ENCODE measurements around the gene MRPL39.

GRCh38 chr21:25614441-25614840 lies 7.2 kb upstream of the MRPL39 start:
- TF ChIP-seq ZNF274 (IDR thresholded peaks at IDR 0.05; ENCODE audit: low read depth, low read length) (no peak), YY1 (IDR thresholded peaks at IDR 0.05; ENCODE audit: insufficient read depth, insufficient read length) (no peak)
